Activated CD4-positive, alpha-beta T cell treated with anti-CD3 and anti-CD28 coated beads, Interleukin-2, amount 50 U/mL, for 16 hours (primary cell): Measurements from ENCODE around the gene MYBPC1.
"Not testable (repeated sequence)": the region's sequence is repeated elsewhere in the genome, so short reads cannot be mapped to it uniquely, and the experiment has no call there.

Experiments
- DNase-seq: peaks from one replicate; pipeline ENCODE4 v3.0.0-alpha.2; 2020

MYBPC1 gene

GRCh38 chr12:101663298-101663697 lies 68.5 kb downstream of the MYBPC1 start:
- no peak for DNase-seq

DNA sequence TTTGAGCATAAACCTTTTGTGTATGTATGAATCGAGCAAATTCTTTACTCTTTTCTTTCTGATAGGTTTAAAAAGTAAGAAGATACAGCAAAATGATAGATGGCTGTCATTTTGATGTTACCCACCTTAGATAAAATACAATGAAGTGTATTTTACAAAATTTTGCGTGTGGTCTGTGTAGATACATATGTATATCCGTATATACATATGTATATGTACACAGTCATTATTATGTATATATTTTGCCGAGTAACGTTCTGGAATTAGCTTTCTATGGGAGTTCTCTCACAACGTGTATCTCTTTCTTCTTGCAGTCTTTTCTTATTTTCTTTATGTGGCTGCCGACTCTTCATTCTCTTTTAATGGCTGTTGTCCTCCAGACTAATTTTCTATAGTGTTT lies 70.2 kb downstream of the MYBPC1 start:
- no peak for DNase-seq

DNA sequence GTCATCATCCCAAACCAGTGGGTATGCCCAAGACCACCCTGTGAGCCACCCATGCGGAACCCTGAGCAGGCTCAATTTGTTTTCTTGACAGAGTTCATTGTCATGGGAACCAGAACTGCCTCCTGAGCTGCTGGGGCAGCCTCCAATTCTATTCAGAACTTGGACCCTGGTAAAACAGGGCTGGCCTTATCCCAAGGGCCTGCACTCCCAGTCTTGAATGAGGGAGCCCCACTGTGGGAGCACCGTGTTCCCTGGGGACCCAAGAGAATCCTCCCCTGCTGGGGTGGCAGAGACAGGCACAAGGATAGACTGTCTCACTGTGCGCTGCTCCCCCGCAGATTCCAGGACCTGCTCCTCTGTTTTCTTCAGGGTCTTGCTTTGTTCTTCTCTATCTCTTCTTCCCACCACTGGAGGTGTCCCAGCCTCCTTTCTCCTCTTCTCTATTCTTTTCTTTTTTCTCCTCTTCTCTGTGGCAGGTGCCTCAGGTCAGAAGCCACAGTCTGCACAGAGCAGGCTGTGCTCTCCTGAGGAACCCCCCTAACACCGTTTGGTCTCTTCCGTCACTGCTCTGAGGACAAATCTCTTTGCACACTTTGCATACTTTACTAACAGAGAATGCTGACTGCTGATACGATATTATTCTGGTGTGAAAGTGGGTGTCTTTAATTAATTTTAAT lies 71.4 kb downstream of the MYBPC1 start:
- DNase-seq: no peak

DNA sequence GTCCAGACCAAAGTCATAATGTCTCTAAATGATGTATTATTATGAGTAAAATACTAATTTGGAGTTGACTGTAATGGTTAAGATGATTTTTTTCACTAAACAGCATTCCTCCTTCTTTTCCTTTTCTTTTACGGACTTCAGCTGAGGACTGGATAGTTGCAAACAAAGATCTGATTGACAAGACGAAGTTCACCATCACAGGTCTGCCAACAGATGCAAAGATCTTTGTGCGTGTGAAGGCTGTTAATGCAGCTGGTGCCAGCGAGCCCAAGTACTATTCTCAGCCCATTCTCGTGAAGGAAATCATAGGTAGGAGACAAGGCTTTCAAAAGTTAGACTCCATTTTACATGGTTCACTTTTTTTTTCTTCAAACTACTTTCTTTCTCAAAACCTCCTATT lies 72.8 kb downstream of the MYBPC1 start:
- DNase-seq: no peak

- peak; percentile 35 for DNase-seq
Observed at GRCh38 chr12:101670007-101670671, 75.4 kb downstream of the MYBPC1 start.

DNA sequence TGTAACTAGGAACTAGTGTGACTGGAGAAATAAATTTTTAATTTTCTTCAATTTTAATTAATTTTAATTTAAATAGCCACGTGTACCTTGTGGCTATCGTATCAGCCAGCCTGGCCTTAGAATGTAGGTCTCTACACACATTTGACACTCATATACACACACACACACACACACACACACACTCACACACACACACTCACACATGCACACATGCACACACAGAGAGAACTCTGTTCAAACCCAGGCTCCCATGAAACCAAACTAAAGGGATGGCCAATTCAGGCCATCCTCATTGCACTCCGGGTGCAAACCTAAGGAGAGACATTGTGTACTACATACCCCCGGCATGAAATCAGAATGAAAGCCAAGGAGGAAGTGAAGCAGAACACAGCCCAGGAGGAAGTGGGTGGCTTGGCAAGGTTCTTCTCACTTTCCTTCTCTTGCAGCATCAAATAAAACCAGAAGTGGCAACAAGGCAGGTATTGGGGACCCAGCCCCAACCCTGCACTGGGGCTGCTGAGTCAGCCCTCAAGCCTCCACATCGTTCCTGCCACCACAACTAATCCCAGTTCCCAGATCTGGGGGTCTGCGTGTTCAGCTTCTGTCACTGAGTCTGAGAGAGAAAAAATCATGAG lies 76.5 kb downstream of the MYBPC1 start:
- DNase-seq: peak; percentile 52

GRCh38 chr12:101671833-101672232 lies 77.1 kb downstream of the MYBPC1 start:
- no peak for DNase-seq

DNA sequence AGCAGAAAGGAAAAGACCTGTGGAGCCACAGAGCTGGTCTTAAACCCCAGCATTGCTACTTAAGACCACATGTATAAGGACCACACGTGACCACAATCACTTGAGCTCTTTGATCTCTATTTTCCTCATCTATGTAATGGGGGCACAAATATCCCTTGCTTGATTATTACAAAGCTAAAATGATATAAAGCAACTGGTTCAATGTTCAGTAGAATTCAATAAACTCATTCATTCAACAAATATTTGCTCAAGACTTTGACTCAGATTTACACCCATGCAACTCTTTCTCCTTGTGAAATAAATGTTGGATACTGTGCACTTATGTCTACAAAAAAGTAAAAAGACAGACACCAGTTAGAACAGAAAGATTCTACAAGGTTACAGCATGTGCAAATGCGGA lies 80.8 kb downstream of the MYBPC1 start:
- no peak for DNase-seq

GRCh38 chr12:101676497-101676896 lies 81.7 kb downstream of the MYBPC1 start:
- not testable (repeated sequence) for DNase-seq

DNA sequence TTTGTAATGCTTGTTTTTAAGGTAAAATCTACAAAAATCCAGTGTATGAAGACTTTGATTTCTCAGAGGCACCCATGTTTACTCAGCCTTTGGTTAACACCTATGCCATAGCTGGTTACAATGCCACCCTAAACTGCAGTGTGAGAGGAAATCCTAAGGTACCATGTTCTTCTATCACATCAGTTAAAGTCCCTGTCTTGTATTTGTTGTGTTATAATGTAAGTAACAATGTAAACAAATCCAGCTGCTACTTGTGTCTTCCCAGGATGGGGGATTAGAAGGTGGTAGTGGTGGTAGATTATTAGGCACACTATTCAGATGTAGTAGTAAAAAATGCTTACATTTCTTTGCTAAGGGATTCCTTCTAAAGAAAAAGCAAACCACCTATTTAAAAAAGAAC lies 83.3 kb downstream of the MYBPC1 start:
- DNase-seq: no peak

DNA sequence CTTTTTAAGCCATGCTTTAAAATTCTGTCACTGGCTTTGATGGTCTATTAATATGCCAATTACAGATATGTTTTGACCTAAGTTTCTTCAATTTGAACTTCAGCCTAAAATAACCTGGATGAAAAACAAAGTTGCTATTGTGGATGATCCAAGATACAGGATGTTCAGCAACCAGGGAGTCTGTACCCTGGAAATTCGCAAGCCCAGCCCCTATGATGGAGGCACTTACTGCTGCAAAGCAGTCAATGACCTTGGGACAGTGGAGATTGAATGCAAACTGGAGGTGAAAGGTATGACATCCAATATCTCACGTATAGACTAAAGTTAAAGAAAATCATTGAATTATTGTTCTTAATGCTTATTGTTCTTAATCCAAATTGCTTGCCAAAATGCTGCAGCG lies 85.5 kb downstream of the MYBPC1 start:
- DNase-seq: no peak

DNA sequence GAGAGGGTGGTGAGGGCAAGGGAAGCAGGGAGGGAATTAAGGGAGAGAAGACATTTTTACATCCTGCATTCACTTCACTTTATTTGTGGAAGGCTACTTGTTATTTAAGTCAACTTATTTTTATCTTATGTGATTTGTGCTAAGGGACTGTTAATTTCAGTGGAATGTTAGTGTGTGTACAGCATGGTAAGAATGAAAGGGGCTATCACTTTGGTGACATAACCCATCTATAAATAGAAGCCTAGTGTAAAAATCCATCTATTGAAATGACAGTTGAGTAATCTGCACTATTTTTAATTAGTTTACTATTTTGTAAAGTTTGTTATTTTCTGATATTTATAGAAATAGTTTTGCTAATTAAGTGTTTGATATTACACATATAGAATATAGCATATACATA lies 85.9 kb downstream of the MYBPC1 start:
- DNase-seq: no peak

DNA sequence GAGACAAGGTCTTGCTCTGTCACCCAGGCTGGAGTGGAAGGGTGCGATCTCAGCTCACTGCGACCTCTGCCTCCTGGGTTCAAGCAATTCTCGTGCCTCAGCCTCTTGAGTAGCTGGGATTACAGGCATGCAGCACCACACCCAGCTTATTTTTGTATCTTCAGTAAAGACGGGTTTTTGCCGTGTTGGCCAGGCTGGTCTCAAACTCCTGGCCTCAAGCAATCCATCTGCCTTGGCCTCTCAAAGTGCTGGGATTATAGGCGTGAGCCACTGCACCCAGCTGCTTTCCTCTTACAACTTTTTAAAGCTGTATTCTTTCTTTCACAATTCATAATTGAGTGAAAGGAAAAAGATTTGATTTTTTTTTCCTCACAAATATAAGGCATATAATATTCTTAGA lies 86.9 kb downstream of the MYBPC1 start:
- not testable (repeated sequence) for DNase-seq

- no peak for DNase-seq
Observed at GRCh38 chr12:101685092-101685491, 90.3 kb downstream of the MYBPC1 start.

- no peak for DNase-seq
Observed at GRCh38 chr12:101686176-101686575, 91.4 kb downstream of the MYBPC1 start.

DNA sequence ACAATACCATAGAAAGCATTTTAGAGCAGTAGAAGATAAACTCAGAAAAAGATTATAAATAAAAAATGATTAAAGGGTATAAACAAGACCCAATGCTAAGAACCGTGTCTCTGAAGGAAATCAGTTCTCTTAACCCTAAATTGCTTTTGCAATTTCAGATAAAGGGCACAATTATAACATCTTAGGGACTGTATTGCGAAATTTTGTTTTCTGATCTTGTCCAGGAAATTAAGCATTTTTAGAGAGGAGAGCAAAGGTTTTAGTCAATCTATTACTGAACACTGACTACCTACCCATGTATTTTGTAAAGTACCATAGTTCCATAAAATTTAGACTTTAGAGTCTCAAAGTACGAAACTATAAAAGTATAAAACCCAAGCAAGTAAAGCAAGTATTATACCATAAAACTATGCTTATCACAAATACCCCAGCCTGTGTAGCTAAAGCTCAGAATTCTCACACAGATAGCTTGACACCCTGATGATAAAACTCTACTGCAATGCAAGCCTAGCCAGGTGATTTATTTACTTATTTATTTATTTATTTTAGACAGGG lies 95.8 kb downstream of the MYBPC1 start:
- DNase-seq: no peak

DNA sequence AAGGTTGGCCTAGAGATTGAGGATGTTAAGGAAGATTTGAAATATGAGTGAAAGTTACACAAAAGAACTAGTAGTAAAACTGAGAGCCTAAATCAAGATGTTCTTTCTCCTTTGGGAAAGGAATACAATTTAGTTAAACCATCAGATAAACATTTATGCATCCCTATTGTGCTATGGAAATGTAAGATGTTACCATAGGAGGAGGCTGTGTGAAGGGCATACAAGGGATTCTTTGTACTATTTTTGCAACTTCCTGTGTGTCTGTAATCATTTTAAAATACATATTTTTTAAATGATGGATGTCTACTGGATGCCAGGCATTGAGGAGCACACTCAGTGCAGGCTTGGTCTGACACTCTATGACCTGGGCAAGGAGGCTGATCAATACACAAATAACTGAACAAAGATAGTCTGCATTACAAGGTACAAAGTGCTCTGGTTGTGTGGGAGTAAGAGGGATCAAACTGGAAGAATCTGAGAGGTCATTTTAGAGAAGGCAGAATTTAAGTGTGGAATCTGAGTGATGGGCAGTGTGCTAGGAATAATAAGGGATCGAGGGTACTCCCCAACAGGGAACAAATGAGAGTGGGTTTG lies 96.8 kb downstream of the MYBPC1 start:
- DNase-seq: no peak

DNA sequence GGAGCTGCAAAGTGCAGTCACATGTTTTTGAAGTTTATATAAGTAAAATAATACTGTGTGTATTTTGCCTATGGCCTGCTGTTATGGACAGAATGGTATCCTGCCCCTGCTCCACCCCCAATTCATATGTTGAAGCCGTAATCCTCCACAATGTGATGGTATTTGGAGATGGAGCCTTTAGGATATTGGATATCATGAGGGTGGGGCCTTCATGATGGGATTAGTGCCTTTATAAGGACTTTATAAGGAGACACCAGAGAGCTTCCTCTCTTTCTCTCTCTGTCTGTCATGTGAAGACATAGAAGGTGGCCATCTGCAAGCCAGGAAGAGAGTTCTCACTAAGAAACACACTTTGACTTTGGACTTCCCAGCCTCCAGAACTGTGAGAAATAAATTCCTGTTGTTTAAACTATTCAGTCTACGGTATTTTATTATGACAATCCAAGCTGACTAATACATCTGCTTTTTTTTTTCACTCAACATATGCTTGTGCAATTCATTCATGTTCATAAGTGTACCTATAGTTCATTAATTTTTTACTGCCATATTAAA lies 99.6 kb downstream of the MYBPC1 start:
- no peak for DNase-seq

GRCh38 chr12:101694986-101695385 lies 100.2 kb downstream of the MYBPC1 start:
- no peak for DNase-seq

DNA sequence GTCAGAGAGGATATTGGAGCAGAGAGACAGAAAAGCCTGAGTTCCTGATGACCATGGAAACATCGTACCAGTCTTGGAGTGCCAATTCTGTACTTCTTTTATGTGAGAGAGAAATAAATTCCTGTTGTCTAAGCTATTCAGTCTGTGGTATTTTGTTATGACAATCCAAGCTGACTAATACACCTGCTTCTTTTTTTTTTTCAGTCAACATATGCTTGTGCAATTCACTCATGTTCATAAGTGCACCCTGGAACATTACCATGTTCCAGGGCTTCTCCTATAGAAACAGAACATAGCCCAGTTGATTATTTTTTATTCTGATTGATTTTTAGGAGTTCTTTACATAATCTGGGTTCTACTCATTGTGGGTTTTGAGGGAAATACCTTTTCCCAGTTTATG lies 100.9 kb downstream of the MYBPC1 start:
- DNase-seq: no peak

DNA sequence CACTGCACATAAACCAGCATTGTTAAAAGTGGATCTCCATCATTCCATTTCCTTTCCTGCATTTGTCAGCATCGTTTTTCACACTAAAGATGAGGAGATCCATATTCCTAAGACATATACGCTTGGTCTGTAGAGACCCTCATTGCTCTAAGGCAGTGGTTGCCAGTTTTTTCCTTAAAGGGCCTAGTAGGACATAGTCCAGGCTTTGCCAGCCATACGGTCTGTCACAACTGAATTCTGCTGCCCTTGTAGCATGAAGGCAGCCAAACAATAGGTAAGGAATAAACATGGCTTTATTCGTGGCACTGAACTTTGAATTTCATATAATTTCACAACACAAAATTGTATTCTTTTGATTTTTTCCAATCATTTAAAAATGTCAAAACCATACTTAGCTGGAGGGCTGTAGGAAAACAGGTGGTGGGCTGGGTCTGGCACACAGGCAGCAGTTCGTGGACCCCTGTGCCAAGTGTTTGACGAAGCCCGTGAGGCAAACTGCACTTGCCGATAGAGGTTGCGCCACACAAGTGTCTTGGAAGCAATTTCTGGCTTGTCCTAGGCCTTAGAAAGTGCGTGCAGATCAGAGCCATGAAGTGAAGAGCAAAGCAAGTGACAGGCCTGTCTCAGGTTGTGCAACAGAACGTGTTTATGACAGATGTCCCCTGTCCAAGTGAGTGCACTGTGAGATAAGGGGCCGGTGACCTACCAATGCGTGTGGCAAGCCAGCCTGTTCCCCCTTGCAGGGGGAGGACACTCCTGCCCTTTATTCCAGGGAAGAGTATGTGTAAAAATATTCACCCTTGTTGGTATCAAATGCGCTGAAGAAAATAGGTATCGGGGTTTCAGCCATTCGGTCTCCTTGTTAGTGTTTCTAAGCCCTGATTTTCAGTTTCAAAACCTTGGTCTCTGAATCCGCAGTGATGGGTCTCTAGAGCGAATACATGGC lies 101.8 kb downstream of the MYBPC1 start:
- peak; percentile 29 for DNase-seq
